ENCODE measurements around the gene SYNE3.

The SYNE3 gene

DNA sequence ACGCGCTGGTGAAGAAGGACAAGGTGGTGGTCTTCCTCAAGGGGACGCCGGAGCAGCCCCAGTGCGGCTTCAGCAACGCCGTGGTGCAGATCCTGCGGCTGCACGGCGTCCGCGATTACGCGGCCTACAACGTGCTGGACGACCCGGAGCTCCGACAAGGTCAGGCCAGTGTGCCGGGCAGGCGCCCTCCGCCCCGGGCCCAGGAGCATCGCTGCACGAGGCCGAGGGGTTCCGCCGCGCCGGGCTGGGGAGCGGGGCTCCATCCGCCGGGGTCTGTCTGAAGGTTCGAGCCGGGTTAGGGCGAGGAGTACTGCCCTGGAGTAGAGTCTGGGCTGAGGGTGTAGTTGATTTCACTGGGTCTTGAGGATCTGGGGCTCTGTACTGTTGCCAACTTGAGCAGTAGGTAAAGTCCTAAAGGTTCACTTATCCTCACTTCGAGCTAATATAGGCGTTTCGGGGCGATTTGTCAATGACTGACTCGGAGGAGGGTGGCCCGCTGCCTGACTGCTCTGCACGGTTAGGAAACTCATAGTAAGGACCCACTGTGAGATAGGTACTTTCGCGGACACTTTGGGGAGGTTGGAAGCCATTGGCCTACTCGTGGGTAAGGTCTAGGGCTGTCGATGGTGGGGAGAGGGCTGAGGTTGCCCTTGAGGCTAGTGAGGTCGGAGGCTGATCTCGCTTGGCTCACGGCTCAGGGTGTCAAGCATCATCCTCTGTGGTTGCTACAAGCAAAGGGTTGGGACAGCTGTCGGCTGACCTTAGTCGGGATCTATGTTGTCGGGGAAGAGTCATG lies 19.0 kb upstream of the SYNE3 start:
- DNase-seq (ENCODE audit: low read depth) = no peak
- TF ChIP-seq, protein P1, sequence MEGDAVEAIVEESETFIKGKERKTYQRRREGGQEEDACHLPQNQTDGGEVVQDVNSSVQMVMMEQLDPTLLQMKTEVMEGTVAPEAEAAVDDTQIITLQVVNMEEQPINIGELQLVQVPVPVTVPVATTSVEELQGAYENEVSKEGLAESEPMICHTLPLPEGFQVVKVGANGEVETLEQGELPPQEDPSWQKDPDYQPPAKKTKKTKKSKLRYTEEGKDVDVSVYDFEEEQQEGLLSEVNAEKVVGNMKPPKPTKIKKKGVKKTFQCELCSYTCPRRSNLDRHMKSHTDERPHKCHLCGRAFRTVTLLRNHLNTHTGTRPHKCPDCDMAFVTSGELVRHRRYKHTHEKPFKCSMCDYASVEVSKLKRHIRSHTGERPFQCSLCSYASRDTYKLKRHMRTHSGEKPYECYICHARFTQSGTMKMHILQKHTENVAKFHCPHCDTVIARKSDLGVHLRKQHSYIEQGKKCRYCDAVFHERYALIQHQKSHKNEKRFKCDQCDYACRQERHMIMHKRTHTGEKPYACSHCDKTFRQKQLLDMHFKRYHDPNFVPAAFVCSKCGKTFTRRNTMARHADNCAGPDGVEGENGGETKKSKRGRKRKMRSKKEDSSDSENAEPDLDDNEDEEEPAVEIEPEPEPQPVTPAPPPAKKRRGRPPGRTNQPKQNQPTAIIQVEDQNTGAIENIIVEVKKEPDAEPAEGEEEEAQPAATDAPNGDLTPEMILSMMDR (conservative IDR thresholded peaks at IDR 0.05; ENCODE audit: low read length) = no peak
- peak overlapping the region; percentile 83 for H3K4me3 ChIP-seq (ENCODE audit: low read length)

DNA sequence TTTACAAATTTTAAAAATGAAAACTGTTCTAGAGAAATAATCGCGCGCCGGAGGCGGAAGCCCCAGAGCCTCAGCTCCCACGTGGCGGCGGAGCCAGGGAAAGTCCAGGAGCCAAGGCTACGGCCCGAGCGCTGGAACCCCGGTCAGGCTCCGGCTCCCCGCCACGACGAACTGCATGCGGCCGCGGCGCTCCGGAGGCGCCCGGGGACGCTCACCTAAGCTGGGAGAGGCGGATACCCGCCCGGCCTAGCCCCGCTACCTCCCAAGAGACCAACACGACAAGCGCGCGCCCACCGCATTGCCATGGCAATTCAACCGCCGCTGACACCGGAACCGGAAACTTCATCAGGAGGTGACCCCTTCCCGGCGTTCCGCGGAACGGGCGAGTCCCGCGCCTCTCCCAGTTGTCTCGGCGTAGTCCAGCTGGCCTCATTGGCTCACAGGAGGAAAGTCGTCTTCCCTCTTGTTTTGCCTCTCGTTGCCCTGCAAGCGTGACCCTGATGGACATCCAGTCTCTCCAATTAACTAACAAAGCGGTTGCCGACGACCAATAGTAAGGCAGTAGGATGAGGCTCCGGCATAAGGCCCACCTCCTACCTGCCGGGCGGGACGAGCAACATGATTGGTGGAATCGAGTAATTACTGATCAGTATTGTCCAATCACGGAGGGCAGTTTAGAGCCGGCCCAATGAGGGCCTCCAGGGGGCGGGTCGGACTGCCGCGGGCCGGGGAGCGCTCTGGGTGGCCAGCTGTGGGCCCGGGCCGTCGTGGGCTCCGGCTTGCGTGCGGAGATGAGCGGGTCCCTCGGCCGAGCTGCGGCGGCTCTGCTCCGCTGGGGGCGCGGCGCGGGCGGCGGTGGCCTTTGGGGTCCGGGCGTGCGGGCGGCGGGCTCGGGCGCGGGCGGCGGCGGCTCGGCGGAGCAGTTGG lies 18.1 kb upstream of the SYNE3 start, which contains the start of gene GLRX5:
TSS of gene GLRX5 (plus strand) at position 752 of the 927 bp plus-strand sequence. CDS start at position 792, 40 bp downstream.
- TF ChIP-seq, protein P1 (conservative IDR thresholded peaks at IDR 0.05; ENCODE audit: low read length) = no peak
- H3K4me3 ChIP-seq (ENCODE audit: low read length) = peak within 1 kb of the TSS; percentile 83
- peak; percentile 100 for DNase-seq (ENCODE audit: low read depth)

DNA sequence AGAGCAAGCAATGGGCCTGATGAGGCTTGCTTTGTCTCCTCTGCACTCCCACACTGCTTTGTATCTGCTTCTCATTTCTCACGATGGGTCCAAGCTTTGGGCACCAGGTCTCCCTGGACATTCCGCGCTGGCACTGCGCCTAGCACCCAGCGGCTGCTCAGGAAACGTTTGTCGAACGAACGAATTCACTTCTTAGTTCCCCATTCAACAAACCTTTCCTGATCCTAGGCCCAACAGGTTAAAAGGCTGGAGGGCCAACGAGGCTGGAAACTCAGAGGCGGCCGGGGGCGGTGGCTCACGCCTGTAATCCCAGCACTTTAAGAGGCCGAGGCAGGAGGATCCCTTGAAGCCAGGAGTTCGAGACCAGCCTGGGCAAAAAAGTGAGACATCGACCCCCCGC lies 17.4 kb upstream of the SYNE3 start:
- peak; percentile 13 for DNase-seq (ENCODE audit: low read depth)
- TF ChIP-seq, protein P1 (conservative IDR thresholded peaks at IDR 0.05; ENCODE audit: low read length) = no peak
- peak overlapping the region; percentile 79 for H3K4me3 ChIP-seq (ENCODE audit: low read length)

DNA sequence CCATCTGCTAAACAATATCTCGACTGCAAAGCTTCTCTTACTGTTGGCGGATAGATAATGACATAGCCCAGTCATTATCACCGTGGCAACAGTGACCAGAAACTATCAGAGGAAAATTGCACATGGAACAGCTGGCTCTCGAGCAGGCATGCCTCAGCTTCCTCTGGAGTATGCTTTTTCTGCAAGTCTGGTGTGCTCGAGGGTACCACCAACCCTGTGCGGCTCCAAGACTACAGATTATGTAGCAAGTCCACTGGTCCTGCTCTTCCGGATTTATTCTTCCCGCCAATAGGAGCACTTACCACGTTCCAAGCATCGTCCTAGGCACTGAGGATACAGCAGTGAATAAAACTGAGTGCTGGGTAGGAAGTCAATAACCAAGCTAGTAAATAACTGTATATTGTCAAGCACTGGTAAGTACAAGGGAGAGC lies 17.0 kb upstream of the SYNE3 start:
- DNase-seq (ENCODE audit: low read depth) = peak; percentile 57
- peak overlapping the region; percentile 79 for H3K4me3 ChIP-seq (ENCODE audit: low read length)
- TF ChIP-seq, protein P1 (conservative IDR thresholded peaks at IDR 0.05; ENCODE audit: low read length) = no peak

DNA sequence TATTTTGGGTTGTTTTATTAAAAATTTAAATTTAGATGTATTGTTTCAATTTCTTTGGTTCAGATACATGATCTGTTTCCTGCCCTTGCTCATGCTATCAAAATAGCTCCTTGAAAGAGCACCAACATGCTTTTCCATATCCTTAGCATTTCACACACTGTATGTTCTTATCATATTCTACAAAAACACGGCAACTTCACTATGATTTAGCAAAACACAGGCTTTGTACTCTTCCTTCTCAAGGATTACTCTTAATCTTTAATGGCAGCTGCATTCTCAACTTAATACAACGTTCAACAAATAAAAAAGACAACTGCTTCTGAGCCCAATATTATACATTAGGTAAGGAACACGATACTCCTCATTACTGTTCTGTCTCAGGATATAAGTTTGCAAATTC lies 15.5 kb upstream of the SYNE3 start:
- no peak for DNase-seq (ENCODE audit: low read depth)
- peak overlapping the region; percentile 79; the same call in 1 of the 2 replicates for H3K4me3 ChIP-seq (ENCODE audit: low read length)
- TF ChIP-seq, protein P1 (conservative IDR thresholded peaks at IDR 0.05; ENCODE audit: low read length) = no peak

DNA sequence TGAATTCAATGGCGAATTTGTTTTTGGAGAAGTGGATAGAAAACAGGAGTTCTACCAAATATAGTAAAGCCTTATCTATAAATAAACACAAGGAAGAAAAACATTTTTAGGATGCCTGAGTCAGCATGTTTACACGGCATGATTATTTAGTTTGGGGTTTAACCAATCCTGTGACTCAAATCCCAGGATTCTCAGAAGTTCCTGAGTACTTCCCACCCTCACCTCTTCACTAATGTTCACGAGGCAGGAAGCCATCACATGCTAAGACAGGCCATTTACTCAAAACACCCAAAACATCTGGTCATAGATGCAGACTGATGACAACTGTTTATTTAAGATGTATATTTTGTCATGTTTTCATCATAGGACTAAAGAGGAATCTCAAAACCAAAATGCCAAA lies 15.0 kb upstream of the SYNE3 start:
- H3K4me3 ChIP-seq (ENCODE audit: low read length) = no peak overlapping the region
- DNase-seq (ENCODE audit: low read depth) = peak; percentile 80
- TF ChIP-seq, protein P1 (conservative IDR thresholded peaks at IDR 0.05; ENCODE audit: low read length) = no peak
